ENCODE data around the gene ORAI2.

GRCh38 chr7:102471791-102472125 lies 38.4 kb downstream of the ORAI2 start:
- TF ChIP-seq CTCF (conservative IDR thresholded peaks at IDR 0.05; ENCODE audit: low read length) (no peak), EZH2phosphoT487 (IDR thresholded peaks at IDR 0.05; ENCODE audit: borderline replicate concordance) (no peak)

Data from Loucy (cell line).